GM21723 (cell line): ENCODE results near the gene DNAH17.

Experiments used
- ATAC-seq: cut with Tn5 transposase; IDR thresholded peaks from one replicate; pipeline ENCODE4 v1.9.1; 2021; ENCODE audit warnings: mild to moderate bottlenecking, moderate library complexity; ENCODE audit not compliant: unreplicated experiment

DNAH17 gene

DNA sequence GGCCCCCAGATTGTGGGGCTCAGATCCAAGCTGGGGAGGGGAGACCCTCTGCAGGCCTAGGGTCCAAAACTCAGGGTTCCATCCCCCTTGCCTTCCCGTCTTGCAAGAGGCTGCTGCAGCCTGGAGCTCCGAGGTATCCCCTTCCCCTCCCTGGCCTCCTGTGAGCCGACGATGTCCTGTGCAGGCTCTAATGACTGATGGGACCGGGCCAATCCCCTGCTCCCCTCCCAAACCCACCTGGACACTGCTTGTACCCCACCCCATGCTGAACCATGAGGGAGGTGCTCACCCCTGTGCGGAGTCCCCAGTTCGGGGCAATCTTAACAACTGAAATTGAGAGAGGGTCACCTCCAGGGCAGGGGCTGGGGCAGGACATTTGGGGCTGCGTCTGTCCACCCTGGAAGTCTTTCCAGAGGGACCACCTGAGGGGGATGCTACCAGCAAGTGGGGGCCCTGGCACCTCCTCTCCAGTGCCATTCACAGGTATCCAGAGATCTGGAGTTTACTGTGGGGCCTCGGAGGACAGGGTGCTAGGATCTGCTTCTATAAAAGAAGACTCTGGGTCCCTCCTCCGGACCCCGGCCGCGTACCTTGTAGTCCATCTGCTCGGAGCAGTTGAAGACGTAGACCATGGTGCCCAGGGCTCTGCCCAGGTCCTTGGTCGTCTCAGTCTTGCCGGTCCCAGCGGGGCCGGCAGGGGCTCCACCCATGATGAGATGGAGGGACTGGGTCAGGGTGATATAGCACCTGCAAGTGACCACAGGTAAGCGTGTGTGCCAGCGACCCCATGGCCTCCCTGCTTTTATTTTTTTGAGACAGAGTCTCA, 77.3 kb downstream of the DNAH17 start:
- no peak for ATAC-seq

DNA sequence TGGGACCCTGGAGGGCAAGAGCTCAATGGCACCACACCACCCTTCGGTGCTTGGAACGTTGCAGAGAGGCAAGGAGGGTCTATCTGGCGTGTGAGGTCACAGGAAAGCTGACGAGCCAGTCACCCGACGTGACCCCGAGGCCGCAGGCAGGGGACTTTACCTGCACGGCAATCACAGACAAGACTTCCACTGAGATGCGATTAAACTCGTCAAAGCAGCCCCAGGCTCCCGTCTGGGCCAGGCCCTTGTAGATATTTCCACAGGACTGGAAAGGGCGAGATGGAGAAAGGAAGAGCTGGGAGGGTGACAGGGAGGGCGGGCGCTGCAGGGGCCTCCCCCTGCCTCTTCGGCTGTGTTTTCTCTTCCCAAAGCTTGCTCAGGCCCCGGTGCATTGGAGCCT, 78.3 kb downstream of the DNAH17 start:
- no peak for ATAC-seq

GRCh38 chr17:78497115-78497540, 80.1 kb downstream of the DNAH17 start:
- no peak for ATAC-seq

- ATAC-seq: no peak
These were observed 80.9 kb downstream of the DNAH17 start for GRCh38 chr17:78496311-78496710.

DNA sequence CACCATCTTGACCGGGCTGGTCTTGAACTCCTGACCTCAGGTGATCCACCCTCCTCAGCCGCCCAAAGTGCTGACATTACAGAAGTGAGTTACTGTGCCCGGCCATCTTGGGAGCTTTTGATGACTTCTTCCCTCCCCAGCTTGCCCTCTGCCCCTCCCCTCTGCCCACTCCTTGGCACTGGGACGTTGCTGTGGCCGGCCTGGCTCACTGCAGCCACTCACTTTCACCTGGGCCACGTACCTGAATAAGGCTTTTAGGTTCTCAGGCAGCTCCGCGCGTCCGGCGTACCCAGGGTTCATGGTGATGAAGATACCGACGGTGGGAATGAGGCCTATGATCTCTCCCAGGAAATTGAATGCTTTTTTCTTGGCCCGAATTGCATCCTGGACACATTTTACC, 81.6 kb downstream of the DNAH17 start:
- no peak for ATAC-seq

DNA sequence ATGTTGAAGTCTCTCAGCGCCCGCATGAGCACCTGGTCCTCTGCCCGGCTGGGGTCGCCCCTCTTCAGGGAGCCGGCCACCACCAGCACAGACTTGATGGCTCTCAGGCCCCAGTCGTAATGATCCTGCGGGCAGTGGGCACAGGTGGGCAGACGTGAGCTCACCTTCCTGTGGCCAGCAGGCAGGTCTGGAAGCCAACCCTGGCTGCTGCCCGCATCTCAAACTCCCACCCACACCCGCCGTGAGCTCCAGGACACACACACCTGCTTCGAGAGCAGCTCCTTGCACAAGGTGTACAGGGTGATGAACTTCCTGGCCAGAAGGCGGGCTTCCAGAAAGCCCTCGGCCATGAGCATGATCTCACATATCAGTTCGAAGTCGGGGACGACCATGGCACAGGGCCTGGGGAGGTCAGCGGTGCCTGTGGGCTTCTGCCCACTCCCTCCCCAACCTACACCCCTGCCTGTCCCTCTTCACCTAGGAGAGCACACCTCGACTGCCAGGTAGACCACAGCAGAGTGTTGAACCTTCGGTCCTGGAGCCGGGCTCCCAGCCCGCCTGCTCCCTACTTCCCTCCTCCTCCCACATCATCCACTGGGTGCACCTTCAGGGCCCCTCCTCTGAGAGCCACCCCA, 82.4 kb downstream of the DNAH17 start:
- ATAC-seq: no peak

DNA sequence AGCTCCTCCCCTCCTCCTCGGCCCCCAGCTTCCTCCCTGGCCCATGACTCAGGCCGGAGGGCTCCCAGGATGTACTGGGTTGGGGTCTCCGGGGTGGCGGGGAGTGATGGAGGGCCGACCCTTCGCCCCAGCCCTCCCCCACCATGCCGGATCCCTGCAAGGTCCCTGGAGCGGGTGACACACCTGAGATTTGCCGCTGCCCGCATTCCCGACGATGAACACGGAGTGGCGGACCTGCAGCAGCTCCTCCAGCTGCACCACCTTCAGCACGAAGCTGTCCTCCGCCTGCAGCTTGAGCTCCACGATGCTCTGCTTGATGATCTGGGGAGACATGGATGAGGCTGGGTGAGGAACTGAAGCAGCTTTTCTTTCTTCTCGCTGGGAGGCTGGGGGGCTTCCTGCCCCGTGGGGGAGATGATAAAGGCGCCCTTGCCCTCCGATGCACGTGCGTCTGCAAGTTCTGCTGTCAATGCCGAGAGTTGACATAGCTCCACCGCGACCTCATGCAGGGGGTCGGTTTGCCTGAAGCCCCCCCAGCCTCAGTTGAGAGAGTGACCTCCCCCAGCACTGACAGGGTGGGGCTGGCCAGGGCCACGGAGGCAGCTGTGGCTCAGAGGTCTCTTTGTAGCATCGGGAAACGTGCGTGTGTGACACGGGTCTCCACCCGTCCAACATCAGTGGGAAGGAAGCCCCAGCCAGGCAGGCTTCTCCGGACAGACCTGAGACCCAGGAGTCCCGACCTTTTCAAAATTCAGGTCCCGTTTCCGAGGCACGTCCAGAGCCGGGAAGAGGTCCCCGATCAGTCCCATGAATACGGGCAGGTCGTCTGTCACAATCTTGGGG, 83.1 kb downstream of the DNAH17 start:
- ATAC-seq: no peak

DNA sequence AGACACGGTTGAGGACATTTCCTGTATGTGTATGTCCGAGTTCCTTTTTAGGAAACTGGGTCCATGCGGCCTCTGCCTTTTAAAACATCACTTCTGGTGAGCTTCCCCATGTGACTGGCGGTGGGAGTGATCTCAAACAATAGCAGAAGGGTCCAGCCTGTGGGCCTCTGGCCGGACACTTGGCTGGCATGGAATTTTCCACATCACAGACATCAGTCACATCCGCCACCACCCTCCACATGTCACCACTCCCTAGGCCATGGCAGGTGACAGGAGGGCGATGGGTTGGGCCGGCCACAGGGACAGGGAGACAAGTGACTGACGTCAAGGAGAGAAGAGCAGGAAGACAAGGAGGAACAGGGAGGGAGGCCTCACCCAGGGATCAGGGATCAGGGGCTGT, 83.7 kb downstream of the DNAH17 start:
- no peak for ATAC-seq

- ATAC-seq: no peak
These were observed 84.9 kb downstream of the DNAH17 start for GRCh38 chr17:78492116-78492799.

DNA sequence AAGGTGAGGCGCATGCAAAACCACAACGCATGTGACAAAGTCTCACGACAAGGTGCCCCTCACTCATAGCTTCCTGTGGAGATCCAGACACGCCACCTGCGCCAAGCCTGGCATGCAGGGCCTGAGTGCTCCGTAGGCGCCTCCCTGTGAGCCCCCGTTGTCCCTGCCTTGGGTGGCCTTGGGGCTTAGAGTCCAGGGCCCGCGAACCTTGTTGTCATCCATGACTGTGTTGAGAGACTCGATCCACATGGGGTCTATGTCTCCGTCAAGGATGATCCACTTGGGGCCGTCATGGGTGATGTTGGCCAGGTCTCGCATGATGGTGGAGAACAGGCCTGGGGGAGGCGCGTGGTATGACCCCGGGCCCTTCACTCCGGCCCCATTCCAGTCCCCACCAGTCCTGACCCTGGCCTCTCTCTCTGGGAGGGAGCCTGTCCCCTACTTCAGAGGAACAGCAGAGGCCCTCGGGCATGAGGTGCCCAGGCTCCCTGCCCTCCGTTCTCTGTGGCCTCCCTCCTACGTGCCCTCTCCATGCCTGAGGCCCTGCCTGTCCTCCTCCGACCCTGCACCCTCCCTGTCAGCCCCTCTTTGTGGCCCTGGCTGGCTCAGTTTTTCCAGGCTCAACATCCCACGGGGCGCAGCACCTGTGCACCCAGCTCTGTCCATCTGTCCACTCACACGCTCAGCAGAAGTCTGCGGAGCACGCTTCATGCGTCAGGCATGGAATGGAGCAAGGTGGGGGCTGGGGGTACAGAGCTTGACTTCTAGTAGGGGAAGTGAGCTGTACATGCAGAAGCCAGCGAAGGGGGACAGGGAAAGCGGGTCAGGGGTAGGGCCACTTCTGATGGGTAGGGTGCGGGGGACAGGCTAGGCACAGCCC, 85.7 kb downstream of the DNAH17 start:
- no peak for ATAC-seq

DNA sequence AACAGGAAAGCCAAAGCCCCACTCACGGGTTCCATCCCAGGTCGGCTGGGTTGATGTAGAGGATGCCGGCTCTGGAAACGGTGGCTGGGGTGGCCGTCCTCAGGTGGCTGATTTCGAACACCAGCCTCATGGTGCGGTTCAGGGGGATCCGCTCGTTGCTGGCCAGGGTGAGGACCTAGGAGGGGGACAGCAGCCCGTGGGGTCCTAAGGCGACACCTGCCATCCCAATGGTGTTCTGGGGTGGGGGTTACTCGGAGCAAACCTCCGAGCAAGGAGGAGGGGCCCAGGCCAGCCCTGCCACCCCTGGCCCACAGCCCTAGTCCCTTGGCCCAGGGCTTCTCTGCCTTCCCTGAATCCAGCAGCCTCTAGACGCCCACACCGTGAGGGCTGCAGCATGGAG, 86.5 kb downstream of the DNAH17 start:
- no peak for ATAC-seq

DNA sequence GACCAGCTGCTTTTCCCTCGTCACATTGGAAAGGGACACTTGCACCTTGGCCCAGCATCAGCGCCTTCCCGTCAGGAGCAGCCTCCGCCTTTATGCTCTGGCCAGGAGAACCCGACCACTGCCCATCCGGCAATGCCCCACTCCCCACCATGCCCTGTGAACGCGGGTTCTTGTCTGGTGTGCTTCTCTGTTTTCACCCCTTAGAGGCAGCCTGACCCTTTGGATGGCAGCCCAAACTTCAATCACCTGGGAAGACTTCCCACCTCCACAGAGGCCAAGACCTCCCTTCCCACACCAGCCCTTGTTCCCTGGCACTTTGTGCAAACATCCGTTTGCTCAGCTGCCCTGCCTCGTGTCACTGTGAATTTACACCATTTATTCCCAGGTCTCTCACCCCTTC, 87.0 kb downstream of the DNAH17 start:
- ATAC-seq: no peak

DNA sequence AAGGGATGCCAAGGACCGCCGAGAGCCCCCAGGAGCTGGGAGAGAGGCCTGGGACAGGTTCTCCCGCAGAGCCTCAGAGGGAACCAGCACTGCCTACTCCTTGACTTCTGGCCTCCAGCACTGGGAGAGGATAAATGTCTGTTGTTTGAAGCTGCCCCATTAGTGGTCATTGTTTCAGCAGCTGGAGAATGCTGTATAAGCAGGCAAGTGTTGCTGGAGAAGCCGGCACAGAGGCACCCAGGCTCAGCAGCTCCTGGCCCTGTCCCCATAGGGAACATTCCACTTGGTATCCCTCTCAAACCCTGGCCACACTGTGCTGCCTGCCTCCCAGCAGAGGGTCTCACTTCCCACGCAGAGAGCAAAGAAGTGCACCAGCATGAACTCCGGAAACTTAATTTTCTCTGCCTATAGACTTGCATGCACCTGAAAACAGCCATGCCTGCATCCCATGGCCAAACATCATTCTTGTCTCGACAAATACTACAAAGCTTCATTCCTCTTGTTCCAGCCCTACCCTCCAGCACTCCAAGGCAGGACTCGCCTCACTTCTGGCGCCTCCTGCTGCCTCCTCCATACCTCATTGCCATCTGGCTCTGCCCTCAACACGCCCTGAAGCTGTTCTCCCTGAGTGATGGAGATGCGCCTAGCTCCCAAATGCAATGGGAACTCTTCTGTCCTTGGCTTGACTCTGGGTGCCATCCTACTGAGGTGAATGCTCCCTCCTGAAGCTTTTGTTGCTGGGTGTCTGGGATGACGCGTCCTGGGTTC, 88.1 kb downstream of the DNAH17 start:
- ATAC-seq: no peak

DNA sequence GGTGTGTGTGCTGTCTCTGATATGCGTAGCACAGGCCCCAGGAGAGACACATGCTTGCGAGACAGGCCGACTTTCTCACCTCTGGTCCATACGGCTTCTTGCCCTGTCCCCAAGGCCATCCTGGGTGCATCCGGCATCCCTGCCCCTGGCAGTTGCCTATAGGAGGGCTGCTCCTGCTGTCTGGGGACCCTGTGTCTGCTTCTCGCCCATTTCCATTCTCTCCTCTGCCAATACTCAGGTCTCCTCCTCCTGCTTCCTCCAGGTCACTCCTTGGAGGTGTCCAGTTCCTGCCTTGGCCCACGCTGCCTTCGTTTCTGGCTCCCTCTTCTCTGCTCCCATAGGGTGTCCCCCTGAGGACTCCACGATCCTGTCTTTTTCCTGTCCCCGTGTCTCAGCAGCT, 89.0 kb downstream of the DNAH17 start:
- ATAC-seq: no peak

DNA sequence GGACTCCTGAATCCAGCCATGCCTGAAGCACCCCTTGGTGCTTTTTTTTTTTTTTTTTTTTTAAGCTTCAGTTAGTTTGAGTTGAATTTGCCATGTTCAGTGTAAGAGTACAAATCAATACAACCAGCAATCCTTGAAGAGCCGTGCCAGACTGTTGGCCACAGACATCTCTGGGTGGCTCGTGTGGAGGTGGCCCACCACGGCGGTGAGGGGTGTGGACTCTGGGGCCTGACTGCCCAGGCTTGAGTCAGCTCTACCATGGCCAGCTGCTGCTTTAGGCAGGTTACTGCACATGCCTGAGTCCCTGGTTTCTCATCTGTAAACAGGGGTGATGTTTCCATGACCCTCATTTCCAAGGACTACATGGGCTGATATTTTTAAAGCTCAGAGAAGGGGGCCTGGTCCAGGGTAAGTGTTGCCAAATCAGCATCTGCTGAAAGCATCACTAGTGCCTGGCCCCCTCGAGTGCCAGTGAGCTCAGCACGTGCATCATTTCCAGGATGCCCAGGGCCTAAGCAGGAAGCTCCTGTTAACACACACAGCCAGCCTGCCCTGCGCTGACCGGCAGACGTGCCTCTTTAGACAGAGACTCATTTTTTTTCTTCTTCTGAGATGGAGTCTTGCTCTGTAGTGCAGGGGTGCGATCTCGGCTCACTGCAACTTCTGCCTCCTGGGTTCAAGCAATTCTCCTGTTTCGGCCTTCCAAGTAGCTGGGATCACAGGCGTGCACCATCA, 90.1 kb downstream of the DNAH17 start:
- ATAC-seq: no peak

DNA sequence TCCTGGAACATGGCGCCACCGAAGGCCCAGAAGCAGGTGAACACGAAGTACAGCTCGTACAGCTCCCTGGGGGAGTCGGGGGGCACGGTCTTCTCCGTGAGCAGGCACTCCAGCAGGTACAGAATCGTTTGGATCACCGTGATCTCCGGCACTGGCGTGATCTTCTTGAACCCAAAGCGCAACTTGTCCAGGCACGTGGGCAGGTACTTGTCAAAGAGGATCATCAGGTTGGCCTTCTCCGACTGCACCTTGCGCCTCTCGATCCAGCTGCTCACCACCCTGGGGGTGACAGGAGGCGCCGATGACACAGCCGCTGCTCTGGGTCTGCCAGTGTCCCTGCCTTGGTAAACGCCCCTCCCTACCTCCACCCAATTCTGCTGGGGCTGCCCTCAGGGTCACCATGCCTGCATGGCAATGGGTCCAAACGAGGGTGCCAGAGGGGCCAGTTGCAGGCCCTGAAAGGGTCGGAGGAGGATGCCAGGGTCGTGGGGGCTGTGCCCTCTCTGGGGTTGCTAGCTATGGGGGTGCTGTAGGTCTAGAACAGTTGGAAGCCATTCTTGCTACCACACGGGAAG, 90.9 kb downstream of the DNAH17 start:
- ATAC-seq: no peak

GRCh38 chr17:78485290-78486168, 91.7 kb downstream of the DNAH17 start:
- ATAC-seq: no peak
